Mesenchymal stem cell (in vitro differentiated cells and primary cell): ENCODE data around the gene EGR1.

Source experiments
- DNase-seq: peaks from one replicate; pipeline ENCODE4 v3.0.0-alpha.2; 2013
- H2AFZ ChIP-seq: one replicate; pipeline ENCODE4 v1.6.1; 2013; ENCODE audit warnings: low read depth, mild to moderate bottlenecking, control low read depth, inconsistent platforms, low read length, moderate library complexity
- H2AK5ac ChIP-seq: 2 replicates; pipeline ENCODE4 v1.6.1; 2013; ENCODE audit warnings: low read length, moderate library complexity, mild to moderate bottlenecking, inconsistent platforms; ENCODE audit not compliant: severe bottlenecking
- H2BK120ac ChIP-seq: one replicate; pipeline ENCODE4 v1.6.1; 2013; ENCODE audit warnings: low read depth, mild to moderate bottlenecking, inconsistent platforms, low read length, moderate library complexity
- H2BK12ac ChIP-seq, 2 experiments: one replicate each; pipeline ENCODE4 v1.6.1; 2013; ENCODE audit warnings: inconsistent platforms in 2 of 2, low read length in 2 of 2, mild to moderate bottlenecking in 2 of 2, moderate library complexity in 2 of 2, control low read depth in 1 of 2
- H2BK15ac ChIP-seq: one replicate; pipeline ENCODE4 v1.6.1; 2013; ENCODE audit warnings: mild to moderate bottlenecking, low read depth, inconsistent platforms; ENCODE audit not compliant: poor library complexity, severe bottlenecking
- H2BK5ac ChIP-seq: 2 replicates; pipeline ENCODE4 v1.6.1; 2013; ENCODE audit warnings: low read depth, mild to moderate bottlenecking, low read length, control low read depth, inconsistent platforms; ENCODE audit not compliant: poor library complexity, severe bottlenecking
- H3K14ac ChIP-seq, 2 experiments: one replicate each; pipeline ENCODE4 v1.6.1; 2013; ENCODE audit warnings: inconsistent platforms in 2 of 2, low read length in 2 of 2, control low read depth in 1 of 2, mild to moderate bottlenecking in 1 of 2, moderate library complexity in 1 of 2
- H3K18ac ChIP-seq, 2 experiments: one replicate each; pipeline ENCODE4 v1.6.1; 2013; ENCODE audit warnings: inconsistent platforms in 2 of 2, low read length in 2 of 2, control low read depth in 1 of 2, low read depth in 1 of 2, mild to moderate bottlenecking in 1 of 2
- H3K23ac ChIP-seq, 2 experiments: one replicate each; pipeline ENCODE4 v1.6.1; 2013; ENCODE audit warnings: inconsistent platforms in 2 of 2, low read length in 2 of 2, mild to moderate bottlenecking in 2 of 2, moderate library complexity in 2 of 2, control low read depth in 1 of 2
- H3K27ac ChIP-seq: 2 replicates; pipeline ENCODE4 v1.5.1; 2013; ENCODE audit warnings: mild to moderate bottlenecking, moderate library complexity, low read length, control low read depth, inconsistent platforms; ENCODE audit not compliant: poor library complexity, severe bottlenecking
- H3K27me3 ChIP-seq, 2 experiments: 2 replicates each; pipeline versions ENCODE4 v1.6.1 to v1.7.0; 2013; ENCODE audit warnings: low read length in 2 of 2, mild to moderate bottlenecking in 2 of 2, moderate library complexity in 2 of 2, control low read depth in 1 of 2, inconsistent platforms in 1 of 2; ENCODE audit not compliant: control insufficient read depth in 1 of 2, insufficient read depth in 1 of 2
- H3K36me3 ChIP-seq, 2 experiments: 2 replicates each; pipeline versions ENCODE4 v1.6.1 to v1.7.0; 2013; ENCODE audit warnings: low read length in 2 of 2, control low read depth in 1 of 2, inconsistent platforms in 1 of 2, low read depth in 1 of 2, mild to moderate bottlenecking in 1 of 2; ENCODE audit not compliant: insufficient read depth in 2 of 2, control insufficient read depth in 1 of 2
- H3K4ac ChIP-seq, 2 experiments: one replicate each; pipeline ENCODE4 v1.6.1; 2013; ENCODE audit warnings: inconsistent platforms in 2 of 2, low read length in 2 of 2, mild to moderate bottlenecking in 2 of 2, moderate library complexity in 2 of 2, control low read depth in 1 of 2, low read depth in 1 of 2
- H3K4me1 ChIP-seq: 2 replicates; pipeline ENCODE4 v1.6.1; 2013; ENCODE audit warnings: low read depth, low read length, control low read depth; ENCODE audit not compliant: control insufficient read depth, insufficient read depth
- H3K4me2 ChIP-seq: 2 replicates; pipeline ENCODE4 v1.6.1; 2013; ENCODE audit warnings: low read length, mild to moderate bottlenecking, inconsistent platforms; ENCODE audit not compliant: poor library complexity, severe bottlenecking
- H3K4me3 ChIP-seq, 2 experiments: 2 replicates each; pipeline versions ENCODE4 v1.5.1 to v1.7.0; 2013; ENCODE audit warnings: low read length in 2 of 2, mild to moderate bottlenecking in 2 of 2, control low read depth in 1 of 2, low read depth in 1 of 2; ENCODE audit not compliant: insufficient read depth in 1 of 2
- H3K79me1 ChIP-seq: replicated peaks from 2 replicates; pipeline ENCODE4 v1.6.1; 2013; ENCODE audit warnings: mild to moderate bottlenecking, control low read depth, low read length, inconsistent platforms; ENCODE audit not compliant: poor library complexity, severe bottlenecking
- H3K9ac ChIP-seq: 2 replicates; pipeline ENCODE4 v1.7.0; 2013; ENCODE audit warnings: mild to moderate bottlenecking, low read length, moderate library complexity
- H3K9me3 ChIP-seq: 2 replicates; pipeline ENCODE4 v1.7.0; 2013; ENCODE audit warnings: mild to moderate bottlenecking, low read length; ENCODE audit not compliant: control insufficient read depth
- H4K8ac ChIP-seq: one replicate; pipeline ENCODE4 v1.6.1; 2013; ENCODE audit warnings: inconsistent platforms, mild to moderate bottlenecking, low read length, moderate library complexity
- H4K91ac ChIP-seq: one replicate; pipeline ENCODE4 v1.6.1; 2013; ENCODE audit warnings: mild to moderate bottlenecking, low read length, inconsistent platforms
- WGBS: methylation state at CpG from one replicate; pipeline ENCODE4 v1.1.7; 2013; ENCODE audit warnings: mixed read lengths; 5-methylcytosine and 5-hydroxymethylcytosine counted together

EGR1 gene

GRCh38 chr5:138467711-138468132 lies 2.4 kb downstream of the EGR1 start:
- H4K91ac ChIP-seq = no peak overlapping the region
- no peak overlapping the region for H3K27ac ChIP-seq
- no peak overlapping the region for H3K18ac ChIP-seq
- H3K23ac ChIP-seq = no peak overlapping the region
- H2BK12ac ChIP-seq = no peak overlapping the region
- DNase-seq = peak; percentile 50
- peaks cover 5% of the 10 kb centered on the region for H3K79me1 ChIP-seq
- no peak overlapping the region for H3K14ac ChIP-seq
- no peak overlapping the region for H4K8ac ChIP-seq
- no peak overlapping the region for H3K4me2 ChIP-seq
- H2AFZ ChIP-seq = no peak overlapping the region
- no peaks in the 10 kb centered on the region for H3K27me3 ChIP-seq
- H3K9me3 ChIP-seq = no peaks in the 10 kb centered on the region
- no peak overlapping the region for H2BK5ac ChIP-seq
- H3K9ac ChIP-seq = peak overlapping the region; percentile 94
- H3K4ac ChIP-seq = no peak overlapping the region
- peaks cover 13 to 16% of the 10 kb centered on the region in 2 experiments for H3K36me3 ChIP-seq
- no peak overlapping the region for H2BK15ac ChIP-seq
- no peak overlapping the region for H3K4me3 ChIP-seq
- 95% methylated on average over 13 of the region's 14 CpGs for WGBS
- no peak overlapping the region for H2BK120ac ChIP-seq
- H3K4me1 ChIP-seq = peaks cover 27% of the 10 kb centered on the region
- no peak overlapping the region for H2AK5ac ChIP-seq

- Histone ChIP-seq H2AK5ac (no peak overlapping the region), H3K79me1 (peaks cover 5% of the 10 kb centered on the region), H3K9me3 (no peaks in the 10 kb centered on the region), H3K36me3 (peaks cover 13 to 16% of the 10 kb centered on the region in 2 experiments), H2BK15ac (no peak overlapping the region), H3K4ac (no peak overlapping the region), H3K27me3 (no peaks in the 10 kb centered on the region), H2AFZ (no peak overlapping the region), H3K4me1 (peaks cover 25% of the 10 kb centered on the region), H2BK120ac (no peak overlapping the region), H3K18ac (no peak overlapping the region), H3K23ac (no peak overlapping the region), H2BK5ac (no peak overlapping the region), H3K4me2 (no peak overlapping the region), H3K9ac (peak overlapping the region; percentile 94), H3K4me3 (no peak overlapping the region), H3K27ac (no peak overlapping the region), H2BK12ac (no peak overlapping the region), H4K91ac (no peak overlapping the region), H3K14ac (no peak overlapping the region), H4K8ac (no peak overlapping the region)
- WGBS = 79% methylated on average over 7 of the region's 7 CpGs
- DNase-seq = peak; percentile 88
These were observed 3.1 kb downstream of the EGR1 start for GRCh38 chr5:138468133-138468965.

GRCh38 chr5:138468966-138469539 lies 3.8 kb downstream of the EGR1 start:
- no peak overlapping the region for H2AFZ ChIP-seq
- H3K14ac ChIP-seq = no peak overlapping the region
- H2BK5ac ChIP-seq = no peak overlapping the region
- no peaks in the 10 kb centered on the region for H3K27me3 ChIP-seq
- whole genome bisulfite sequencing = 97% methylated on average over 7 of the region's 8 CpGs
- no peak overlapping the region for H3K18ac ChIP-seq
- H2BK12ac ChIP-seq = no peak overlapping the region
- peaks cover 13 to 16% of the 10 kb centered on the region in 2 experiments for H3K36me3 ChIP-seq
- H3K4me2 ChIP-seq = no peak overlapping the region
- peaks cover 22% of the 10 kb centered on the region for H3K4me1 ChIP-seq
- no peak overlapping the region for H4K91ac ChIP-seq
- no peak overlapping the region for H3K4me3 ChIP-seq
- peaks cover 5% of the 10 kb centered on the region for H3K79me1 ChIP-seq
- H2BK15ac ChIP-seq = no peak overlapping the region
- no peak overlapping the region for H3K9ac ChIP-seq
- H3K9me3 ChIP-seq = no peaks in the 10 kb centered on the region
- H2AK5ac ChIP-seq = no peak overlapping the region
- no peak overlapping the region for H3K27ac ChIP-seq
- H4K8ac ChIP-seq = no peak overlapping the region
- no peak overlapping the region for H3K4ac ChIP-seq
- H3K23ac ChIP-seq = no peak overlapping the region
- DNase-seq = no peak
- H2BK120ac ChIP-seq = no peak overlapping the region

- Histone ChIP-seq H3K4ac (no peak overlapping the region), H3K27ac (no peak overlapping the region), H2BK15ac (no peak overlapping the region), H3K4me2 (no peak overlapping the region), H3K4me3 (no peak overlapping the region), H3K14ac (no peak overlapping the region), H3K4me1 (peaks cover 22% of the 10 kb centered on the region), H3K18ac (no peak overlapping the region), H2AFZ (no peak overlapping the region), H2BK5ac (no peak overlapping the region), H4K91ac (no peak overlapping the region), H2BK12ac (no peak overlapping the region), H3K9ac (no peak overlapping the region), H3K9me3 (no peaks in the 10 kb centered on the region), H4K8ac (no peak overlapping the region), H3K79me1 (peaks cover 5% of the 10 kb centered on the region), H3K36me3 (peaks cover 13 to 16% of the 10 kb centered on the region in 2 experiments), H3K27me3 (no peaks in the 10 kb centered on the region), H2BK120ac (no peak overlapping the region), H2AK5ac (no peak overlapping the region), H3K23ac (no peak overlapping the region)
- WGBS = 82% methylated on average over 8 of the region's 8 CpGs
- DNase-seq = peak; percentile 98
These were observed 4.5 kb downstream of the EGR1 start for GRCh38 chr5:138469540-138470321.
